Limb (tissue), 2 donors: ENCODE results near the gene FGF12.
A peak's percentile ranks its signal among the peaks of the same experiment; 100 is the strongest.

Source experiments
- DNase-seq, 2 donors: peaks; one replicate each; pipeline ENCODE4 v3.0.0-alpha.2; 2016; ENCODE audit errors: extremely low spot score in 2 of 2

FGF12 gene

DNA sequence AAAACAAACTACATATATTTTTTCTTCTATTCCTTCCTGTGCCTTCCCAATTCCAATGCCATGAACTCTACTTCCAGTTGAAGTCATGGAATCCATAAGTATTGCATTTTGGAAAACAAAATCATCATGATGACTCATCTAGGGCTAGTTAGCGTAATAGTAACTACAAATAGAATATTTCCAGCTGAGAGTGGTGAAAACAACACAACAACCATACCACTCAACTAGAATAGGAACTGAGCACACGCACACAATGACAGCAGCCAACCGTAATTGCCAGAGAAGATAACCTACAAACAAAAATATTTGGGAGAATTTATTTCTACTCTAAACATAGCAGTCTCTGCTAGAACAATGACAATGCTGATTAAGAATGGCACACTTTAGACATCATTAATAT is 225.9 kb downstream of the FGF12 start:
- no peak for DNase-seq

DNA sequence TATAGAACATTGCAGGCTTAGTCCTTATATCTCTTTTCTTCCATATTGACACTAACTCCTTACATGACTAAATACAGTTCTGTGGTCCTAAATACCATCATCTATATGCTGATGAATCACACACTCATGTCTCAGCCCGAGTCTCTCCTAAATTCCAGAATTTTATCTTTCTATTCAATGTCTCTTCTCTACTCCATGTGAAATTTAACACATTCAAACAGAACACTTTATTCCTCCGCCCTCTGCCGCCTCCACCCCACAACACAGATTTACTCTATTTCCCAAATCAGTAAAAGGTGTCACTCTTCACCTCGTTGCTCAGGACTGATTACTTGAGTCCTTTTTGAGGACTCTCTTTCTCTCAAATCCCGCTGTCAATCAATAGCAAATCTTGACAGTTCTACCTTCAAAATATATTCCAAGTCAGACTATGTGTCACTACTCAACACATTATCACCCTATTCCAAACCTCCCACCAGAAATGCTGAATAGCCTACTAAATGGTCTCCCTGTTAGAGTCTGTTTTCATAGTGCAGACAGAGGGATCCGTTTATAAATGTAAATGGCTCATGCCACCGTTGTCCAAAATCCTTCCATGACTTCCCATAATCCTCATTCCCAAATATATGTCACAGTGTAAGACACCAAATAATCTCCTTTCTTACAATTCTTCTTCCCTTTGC is 230.3 kb downstream of the FGF12 start:
- no peak for DNase-seq

DNA sequence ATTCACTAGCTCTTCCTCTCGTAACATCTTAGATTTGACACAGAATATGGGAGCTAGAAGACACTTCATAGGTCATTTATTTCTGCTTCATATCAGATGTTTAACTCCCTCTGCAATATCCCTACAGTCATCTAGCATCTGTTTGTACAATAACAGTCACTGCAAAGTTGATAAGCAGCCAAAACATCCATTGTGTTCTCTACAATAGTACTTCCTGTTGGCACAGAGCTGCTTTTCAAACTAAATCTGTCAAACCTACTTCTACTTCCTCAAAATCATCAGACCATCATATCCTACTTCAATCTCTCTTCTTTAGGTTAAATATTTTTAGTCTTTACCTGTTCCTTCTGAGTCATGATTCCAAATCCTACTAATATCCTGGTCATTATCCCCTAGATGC is 233.2 kb downstream of the FGF12 start:
- peak in 1 of 2 donors; percentile 7 for DNase-seq

DNA sequence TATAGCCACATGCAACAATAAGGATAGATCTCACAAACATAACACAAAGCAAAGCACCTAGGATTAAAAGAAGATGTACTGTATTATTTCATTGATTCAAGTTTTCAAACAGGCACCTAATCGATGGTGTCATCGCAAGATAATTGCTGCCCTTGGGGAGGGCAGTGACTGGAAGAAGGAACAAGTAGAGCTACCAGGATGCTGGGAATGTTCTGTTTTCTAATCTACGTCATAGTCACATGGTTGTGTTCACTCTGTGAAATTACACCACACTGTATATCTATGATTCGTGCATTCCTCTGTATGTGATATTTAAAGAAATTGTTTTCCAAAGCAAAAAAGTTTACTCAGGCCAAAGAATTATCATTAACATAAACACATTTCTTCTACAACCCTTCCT is 236.6 kb downstream of the FGF12 start:
- DNase-seq, result no peak

DNA sequence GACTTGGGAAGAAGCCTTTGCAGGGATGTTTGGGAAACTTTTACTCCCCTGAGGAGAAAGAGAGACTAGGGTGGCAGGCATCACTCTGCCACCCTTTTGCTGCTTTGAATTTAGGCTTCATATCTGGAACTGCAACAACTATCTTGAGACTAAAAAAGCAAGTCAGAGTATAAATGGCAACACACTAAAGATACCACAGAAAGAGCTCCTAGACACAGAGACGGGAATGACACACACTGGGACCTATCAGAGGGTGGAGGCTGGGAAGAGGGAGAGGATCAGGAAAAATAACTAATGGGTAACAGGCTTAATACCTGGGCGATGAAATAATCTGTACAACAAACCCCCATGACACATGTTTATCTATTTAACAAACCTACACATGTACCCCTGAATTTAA is 237.8 kb downstream of the FGF12 start:
- DNase-seq, result no peak

DNA sequence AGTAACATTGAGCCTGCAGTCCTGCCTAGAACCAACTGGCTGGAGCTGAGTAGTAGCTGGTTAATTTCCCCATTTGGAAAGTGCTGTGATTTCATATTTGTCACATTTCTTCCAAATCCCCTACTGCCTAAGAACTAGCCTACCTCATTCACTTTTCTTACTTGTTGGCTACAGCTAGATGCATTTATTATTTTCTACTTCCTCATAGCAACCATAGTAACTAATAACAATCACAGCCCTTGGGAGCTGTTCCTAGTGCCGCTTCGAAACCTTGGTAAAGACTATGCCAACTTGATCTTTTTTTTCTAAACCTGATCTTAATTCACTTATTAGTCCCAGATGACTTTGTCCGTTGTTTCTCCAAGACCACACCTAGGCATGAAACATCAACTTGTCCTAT is 240.3 kb downstream of the FGF12 start:
- DNase-seq, result peak in 1 of 2 donors; percentile 21

DNA sequence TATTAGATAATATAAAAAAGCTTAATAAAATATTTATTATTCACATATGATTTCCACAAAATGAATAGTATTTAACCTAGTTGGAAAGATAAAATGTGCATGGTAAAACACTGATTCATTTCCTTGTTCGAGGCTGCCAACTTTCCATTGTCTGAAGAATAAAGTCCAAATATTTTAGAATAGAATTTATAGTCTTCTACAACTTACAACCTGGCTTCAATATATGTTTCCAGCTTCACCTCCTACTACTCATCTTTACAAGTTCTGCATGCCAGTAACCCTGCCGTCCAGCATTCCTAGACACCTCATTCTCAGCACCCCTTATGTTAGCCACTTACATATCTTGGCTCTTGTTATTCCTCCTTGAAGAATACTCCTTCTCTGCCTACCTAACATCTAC is 244.5 kb downstream of the FGF12 start:
- no peak for DNase-seq

DNA sequence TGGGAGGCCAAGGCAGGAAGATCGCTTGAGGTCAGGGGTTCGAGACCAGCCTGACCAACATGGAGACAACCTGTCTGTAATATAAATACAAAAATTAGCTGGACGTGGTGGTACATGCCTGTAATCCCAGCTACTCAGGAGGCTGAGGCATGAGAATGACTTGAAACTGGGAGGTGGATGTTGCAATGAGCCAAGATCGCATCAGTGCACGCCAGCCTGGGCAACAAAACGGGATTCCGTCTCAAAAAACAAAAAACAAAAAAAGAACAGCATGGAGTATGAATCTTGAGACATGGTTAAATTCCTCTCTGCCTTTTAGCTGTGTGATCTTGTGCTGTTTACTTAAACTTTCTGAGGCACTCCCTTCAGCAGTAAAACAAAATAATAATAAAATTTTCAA is 244.9 kb downstream of the FGF12 start:
- no peak for DNase-seq

DNA sequence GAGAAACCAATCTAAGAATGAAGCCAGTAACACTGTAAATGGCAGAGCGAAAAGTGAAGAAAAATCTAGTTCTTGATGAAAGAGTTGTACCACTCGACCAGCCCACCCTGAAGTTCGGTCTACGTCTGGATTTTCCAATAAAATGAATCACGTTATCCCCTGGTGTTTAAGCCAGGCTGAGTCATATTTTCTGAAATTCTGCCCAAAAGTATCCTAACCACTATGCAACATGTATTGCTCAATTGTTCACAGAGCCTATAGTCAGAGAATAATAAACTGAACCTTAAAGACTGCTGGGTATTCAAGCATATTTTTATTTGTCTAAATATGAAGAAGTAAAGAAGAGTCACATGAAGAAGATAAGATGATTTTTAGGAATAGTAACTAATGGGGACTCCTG is 245.7 kb downstream of the FGF12 start:
- DNase-seq, result no peak

DNA sequence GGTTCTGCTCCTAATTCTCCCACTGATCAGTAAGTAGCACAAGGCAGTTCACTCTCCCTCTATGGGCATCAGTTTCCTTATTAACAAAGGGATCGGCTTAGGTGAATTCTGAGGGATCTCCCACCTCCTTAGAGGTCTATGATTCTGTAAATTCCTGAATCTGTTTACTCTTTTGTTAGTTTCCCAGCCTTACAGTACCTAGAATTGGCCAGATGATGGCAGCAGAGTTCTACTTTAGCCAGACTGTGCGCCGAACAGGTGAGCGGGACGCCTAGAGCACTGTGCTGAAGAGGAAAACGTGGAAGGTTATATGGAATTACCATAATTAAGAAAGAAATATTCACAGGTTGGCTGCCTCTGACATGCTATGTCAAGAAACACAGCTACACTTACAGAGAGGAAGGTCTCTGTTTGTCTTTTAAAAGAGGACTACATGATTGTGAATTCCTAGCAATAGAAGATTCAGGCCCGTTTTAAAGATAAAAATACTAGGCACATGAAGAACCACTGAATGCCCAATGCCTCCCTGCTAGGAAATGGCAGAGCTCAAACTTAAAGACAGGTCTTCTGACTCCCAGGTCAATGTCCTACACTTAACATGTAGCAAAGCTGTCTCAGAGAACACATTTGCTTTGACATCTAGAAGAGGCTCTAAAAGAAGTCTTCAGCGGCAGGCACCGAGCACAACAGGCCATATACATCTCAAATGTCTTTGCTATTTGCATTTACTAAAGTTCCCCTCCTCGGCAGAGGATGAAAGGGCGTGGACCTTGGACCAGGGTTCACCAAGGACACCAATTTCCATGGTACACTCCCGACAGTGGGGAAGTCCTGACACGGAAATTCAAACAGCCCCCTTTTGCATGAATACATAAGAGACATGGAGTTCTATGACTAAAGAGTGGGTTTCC is 259.9 kb downstream of the FGF12 start:
- DNase-seq, result peak; percentile 38 to 65

DNA sequence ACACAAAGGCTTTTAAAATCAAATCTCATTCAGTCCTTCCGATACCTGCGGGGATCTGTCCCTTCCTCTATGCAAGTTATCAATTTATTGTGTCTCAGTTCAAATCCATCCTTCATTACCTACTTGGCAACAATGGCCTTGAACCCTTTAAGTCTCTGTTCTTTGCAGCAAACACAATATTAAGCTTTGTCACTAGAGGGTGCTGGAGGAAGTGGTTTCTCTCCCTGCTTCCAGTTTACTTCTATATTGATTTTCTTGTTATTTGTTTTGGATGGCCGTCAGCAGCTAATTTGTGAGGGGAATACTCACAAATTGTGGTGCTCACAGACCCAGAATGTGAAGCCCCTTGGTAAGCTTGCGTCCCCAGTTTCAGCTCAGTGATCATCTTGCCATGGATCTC is 278.3 kb downstream of the FGF12 start:
- no peak for DNase-seq

DNA sequence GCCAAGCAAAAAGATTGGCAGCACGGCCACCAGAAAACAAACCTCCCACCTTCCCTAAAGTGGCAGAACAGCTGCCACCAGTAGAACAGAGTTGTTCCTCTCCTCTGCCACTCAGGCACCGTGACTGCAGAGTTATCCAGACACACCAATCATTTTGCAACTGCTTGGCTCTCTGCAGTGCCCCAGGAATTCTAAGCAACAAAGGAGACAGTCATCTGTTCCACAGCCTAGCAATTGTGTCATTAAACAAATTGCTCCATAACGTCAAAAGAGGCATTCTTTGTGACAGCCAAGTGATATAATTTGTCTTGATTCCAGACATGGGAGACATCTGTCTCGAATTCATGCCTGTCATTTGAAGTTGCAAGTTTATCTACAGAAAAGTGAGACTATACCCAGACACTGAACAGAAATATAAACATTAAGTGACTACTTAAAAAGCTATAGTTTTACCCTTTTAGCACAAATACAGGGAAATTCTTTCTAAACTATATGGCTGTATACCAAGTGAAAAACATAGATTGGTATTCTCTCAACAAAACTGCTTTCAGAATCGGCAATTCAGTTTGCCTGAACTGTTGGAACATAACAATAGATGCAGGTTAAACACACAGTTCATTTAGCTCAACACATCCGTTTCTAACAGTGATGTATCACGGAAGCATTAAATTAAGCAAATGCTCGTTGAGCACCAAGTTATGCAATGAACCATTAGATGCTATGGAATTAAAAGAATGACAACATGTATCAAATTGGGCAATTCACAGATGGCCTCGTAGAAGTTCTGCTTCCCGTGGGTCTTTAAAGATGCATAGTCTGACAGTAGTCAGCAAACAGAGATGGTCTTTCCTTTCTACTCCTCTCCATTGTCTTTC is 281.3 kb downstream of the FGF12 start:
- peak; percentile 36 to 59 for DNase-seq

DNA sequence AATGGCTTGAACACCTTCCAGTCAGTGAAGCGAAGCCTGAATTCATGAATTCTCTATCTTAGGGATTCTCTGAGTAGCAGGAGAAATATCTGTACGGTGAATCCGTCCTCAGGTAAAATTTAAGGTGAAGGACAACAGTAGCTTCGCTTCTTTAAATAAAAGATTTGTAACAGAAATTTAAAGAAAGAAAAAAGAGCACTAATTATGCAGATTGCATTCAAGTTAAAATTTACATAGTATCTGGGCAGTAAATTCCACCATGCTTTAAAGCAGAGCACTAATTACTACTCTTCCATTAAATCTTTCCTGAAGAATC is 282.6 kb downstream of the FGF12 start:
- DNase-seq, result no peak

DNA sequence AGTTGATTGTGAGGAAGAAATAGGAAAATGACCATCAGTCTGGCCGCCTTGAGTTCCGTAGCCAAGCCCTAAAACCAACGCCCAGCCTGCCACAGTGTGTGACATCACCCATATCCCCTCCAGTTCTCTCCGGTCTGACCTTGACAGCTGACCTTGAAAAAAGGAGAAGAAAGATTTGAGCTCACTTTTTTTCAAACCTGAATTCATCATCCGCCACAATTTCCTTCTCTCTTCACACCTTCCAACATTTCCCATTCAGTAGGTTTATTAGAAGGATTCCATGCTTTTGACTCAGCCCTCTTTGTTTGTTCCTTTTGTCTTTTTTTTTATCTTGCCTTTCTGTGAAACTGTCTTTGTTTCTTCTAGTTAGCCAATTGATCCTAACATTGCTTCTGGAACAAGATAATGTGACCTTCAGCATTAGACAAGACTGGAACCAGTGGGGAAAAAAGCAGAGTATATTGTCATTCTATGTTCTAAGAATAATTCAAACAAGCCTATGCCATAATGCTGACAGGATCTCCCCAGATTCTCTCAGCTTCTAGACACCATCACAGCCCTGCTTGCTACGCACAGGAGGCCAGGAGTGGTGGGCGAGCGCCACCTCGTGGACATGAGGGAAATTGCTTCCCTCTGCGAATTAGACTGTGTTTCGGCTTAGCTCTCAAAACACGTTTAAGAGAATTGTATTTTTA is 283.1 kb downstream of the FGF12 start:
- DNase-seq, result peak; percentile 77 to 85

DNA sequence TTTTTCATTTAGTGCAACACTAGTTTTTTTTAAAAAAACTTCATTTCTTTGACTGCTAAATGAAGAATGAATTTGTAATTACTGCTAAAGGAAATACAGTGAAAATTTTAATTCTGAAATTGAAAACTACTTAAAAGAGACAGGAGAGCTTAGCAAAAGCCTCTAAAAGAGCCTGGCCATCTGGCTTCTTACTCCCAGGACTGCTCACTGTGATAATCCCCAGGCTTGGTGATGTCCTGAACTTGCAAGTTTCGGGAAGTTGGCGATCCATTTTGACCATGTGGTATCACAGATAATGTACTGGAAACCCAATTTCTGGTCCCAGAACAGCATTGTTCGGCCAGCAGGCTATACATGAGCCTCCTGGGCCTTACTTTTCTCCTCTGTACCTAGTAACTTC is 292.1 kb downstream of the FGF12 start:
- DNase-seq, result no peak

DNA sequence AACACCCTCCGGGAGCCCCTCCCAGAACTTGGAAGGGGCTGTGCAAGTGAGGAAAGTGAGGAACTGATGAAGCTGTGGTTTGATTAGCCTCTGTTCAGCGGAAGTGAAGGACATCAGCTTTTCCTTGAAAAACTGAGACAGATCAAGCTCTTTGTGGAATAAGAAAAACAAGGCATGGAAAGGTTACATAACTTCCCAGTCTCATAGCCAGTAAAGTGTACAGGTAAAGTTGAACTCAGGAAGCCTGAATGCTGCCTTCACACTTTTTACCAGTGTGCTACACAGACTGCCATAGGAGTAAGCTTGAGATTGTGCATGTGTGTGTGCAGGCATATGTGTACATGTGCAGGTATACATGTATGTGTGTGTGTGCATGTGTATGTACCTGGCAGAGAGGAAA is 293.2 kb downstream of the FGF12 start:
- no peak for DNase-seq

DNA sequence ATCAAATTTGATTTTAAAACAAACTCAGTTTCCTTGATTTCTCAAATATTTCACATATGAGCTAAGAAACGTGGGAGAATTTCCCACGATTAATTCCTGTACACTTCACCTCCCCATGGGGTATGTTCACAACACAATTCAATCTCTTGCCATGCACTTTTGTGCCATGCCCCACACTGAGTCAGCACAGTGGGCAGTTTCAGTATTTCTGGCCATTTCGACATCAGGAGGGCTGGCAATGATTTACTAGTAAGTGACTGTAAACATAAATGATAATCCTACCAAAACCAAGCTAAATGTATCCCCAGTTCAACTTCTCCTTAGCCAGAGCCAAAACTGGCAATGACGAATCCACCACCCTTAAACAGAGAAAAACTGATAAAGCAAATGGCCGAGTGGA is 293.6 kb downstream of the FGF12 start:
- no peak for DNase-seq

DNA sequence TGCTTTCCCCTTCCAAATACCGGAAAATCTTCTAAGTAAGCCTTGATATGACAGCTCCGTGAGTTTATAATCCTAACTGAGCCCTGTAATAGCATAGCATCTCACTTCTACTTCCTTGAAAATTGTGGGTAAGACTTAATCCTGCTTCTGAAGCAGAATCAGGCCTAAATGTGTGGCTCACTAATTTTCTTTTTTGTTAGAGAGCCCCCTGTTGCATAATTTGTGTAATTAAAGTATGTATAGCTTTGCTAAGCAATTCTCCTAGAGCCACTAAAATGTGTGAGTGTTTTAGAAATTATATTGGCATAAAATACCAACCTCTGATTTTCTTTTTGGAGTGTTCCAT is 304.4 kb downstream of the FGF12 start:
- DNase-seq, result no peak

DNA sequence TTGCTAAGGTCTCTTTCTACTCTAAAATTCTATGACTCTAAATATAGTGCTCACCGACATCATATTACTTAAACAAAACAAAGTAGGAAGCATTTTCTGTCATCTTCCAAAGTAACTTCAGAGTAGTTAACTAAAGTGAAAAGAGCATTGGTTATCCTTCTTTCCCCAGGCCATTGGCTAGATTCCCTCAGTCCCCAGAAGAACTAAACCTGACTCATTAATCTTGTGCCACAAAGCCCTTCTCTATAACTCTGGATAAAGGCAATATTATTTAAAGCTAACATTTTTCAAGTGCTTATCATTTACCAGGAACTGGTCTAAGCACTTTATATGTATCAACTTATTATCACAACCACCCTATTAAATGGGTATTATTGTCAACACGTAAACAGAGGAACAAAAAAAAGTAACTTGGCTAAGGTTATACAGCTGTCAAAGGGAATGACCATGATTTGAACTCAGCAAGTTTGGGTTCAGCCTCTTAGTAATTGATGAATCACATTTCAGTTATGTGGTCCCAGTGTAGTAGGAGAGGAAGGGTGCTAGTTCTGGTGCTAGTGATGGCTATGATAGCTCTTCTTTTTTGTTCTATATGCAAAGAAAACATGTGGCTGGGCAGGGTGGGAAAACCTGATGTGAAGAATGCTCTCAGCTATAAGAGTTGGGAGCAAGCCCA is 304.9 kb downstream of the FGF12 start:
- no peak for DNase-seq

DNA sequence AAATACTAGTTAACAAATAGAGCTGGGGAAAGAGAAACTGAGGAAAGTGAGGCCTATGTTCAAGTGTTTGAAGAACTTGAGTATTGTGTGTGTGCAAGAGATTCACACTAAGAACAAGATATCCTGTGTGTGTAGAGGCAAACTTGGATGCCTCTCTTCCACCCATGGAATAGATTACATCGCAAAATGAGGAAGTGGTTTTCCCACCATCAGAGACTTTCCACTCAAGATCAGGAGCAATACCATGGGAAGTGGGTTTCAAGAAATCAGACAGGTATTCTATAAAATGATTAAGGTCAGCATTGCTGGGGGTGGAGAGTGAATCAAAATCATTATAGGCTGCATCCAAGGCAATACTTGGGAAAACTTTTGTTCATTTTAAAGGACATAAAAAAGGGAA is 308.0 kb downstream of the FGF12 start:
- no peak for DNase-seq

DNA sequence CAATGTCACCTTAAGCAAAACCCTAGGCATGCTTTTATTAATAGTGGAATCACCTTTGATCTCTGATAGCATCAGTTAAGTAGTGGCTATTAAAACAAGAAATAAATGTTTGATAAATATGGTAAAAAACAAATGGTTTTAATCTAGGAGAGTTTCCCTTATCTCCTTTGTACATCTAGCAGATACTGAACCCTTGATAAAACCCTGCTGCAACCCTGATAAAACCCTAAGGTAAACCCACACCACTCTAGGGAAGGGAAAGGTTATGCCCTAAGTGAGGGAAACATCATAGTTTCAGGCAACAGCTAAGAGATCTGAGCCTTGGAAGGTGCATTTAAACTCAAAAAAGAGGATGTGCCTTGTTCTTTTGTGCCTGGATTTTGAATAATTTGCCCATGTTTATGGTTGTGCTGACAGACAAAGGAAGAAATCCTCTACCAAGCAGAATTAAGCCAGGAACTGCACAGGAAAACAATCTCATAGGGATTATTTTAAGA is 309.7 kb downstream of the FGF12 start:
- DNase-seq, result no peak
